Measurements from ENCODE around the gene AGMO. TPM values are rescaled to one million over a fixed set of nuclear protein-coding genes. Genes with fewer than 3 reads are reported as not detected.

Gene AGMO
- total and polyA plus RNA-seq, 2 donors (not counting 1 experiment from before 2014, with no cell fraction given) = not detected

- Histone ChIP-seq H3K36me3 (replicated peaks in 1 of 2; ENCODE audit: control extremely low read depth in 1 of 2, control insufficient read depth in 1 of 2, extremely low read depth in 1 of 2, insufficient read depth in 2 of 2, low read length in 1 of 2) (no peaks in the 10 kb centered on the region), H3K4me3 (ENCODE audit: control extremely low read depth in 1 of 5, extremely low read depth in 1 of 5, insufficient read depth in 1 of 5, low read depth in 2 of 5, low read length in 4 of 5) (no peak overlapping the region), H3K4me2 (replicated peaks; ENCODE audit: low read depth, low read length, poor library complexity, severe bottlenecking) (no peak overlapping the region), H4K20me1 (ENCODE audit: control insufficient read depth, insufficient read depth, low read length, poor library complexity, severe bottlenecking) (no peaks in the 10 kb centered on the region), H3K79me2 (ENCODE audit: control insufficient read depth, insufficient read depth, low read length) (no peaks in the 10 kb centered on the region), H3K4me1 (ENCODE audit: control insufficient read depth in 2 of 2, insufficient read depth in 2 of 2, low read length in 2 of 2) (no peaks in the 10 kb centered on the region), H2AFZ (ENCODE audit: insufficient read depth, low read depth, low read length, poor library complexity, severe bottlenecking) (no peak overlapping the region), H3K27ac (ENCODE audit: low read length in 2 of 2) (no peak overlapping the region), H3K9ac (ENCODE audit: low read length) (no peak overlapping the region), H3K9me3 (ENCODE audit: control extremely low read depth in 1 of 3, control insufficient read depth in 2 of 3, insufficient read depth in 1 of 3, low read length in 2 of 3) (peaks cover 0 to 4% (median 0%) of the 10 kb centered on the region in 3 donors), H3K27me3 (replicated peaks in 1 of 4; ENCODE audit: control extremely low read depth in 1 of 4, control insufficient read depth in 3 of 4, insufficient read depth in 4 of 4, low read length in 3 of 4) (no peaks in the 10 kb centered on the region)
- Mint-ChIP-seq H3K27ac (no peak overlapping the region), H3K4me3 (no peak overlapping the region), H3K4me1 (no peaks in the 10 kb centered on the region), H3K9me3 (ENCODE audit: insufficient read depth) (no peaks in the 10 kb centered on the region), H3K27me3 (no peaks in the 10 kb centered on the region)
- POLR2A ChIA-PET = no interaction called here
- no CpG with 5 or more reads among the region's 1 CpG for WGBS (ENCODE audit: insufficient coverage)
- ATAC-seq (ENCODE audit: low read depth) (no peak), DNase-seq (no peak)
- intact Hi-C loops (cut with micrococcal nuclease) = no loop called here
- CTCF ChIA-PET = no interaction called here
- no peak for TF ChIP-seq EZH2 (IDR thresholded peaks at IDR 0.05; ENCODE audit: borderline replicate concordance, insufficient read depth, low read depth, low read length, poor library complexity, severe bottlenecking)
These were observed 362.3 kb downstream of the AGMO start for GRCh38 chr7:15199482-15199881.

DNA sequence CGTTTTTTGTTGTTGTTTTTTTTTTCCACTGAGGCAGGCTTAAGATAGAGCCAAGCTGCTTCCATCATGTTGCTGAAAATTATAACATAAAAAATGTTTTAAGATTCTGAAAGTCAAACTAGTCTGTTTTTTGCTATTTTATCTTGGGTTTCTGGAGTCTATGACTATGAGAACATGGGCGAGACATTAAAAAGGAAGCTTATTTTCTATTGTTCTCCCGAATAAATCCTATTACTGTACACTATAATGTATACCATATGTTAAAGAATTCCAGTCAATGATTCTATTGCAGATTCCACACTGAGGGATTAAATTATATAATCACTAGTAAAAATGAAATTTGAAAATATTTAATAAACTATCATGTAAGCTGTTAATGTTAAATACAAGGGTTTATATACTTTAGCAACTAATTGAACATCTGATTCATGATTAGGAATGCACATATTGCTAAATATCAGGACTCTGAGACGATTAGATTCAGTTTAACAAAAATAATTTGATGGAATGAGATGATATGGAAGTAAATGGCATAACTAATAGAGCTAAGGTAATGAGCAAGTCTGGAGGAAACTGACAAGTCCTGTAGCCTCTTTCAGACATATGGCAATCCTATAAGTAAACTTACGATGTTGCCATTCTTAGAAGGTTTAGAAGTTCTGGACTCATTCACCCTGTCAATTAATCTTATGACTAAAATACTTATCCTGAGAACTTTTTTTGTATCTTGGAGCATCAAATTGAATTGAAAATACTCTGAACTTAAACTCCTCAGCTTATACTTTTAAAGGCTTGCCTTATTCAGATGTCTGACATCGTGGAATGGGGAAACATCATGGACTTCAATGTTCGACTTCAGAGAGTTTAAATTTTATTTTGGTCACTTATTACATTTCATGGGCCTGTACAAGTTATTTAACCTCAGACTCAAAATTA lies 364.5 kb downstream of the AGMO start:
- POLR2A ChIA-PET = no interaction called here
- WGBS (ENCODE audit: insufficient coverage) = no CpG with 5 or more reads among the region's 7 CpGs
- intact Hi-C loops (cut with micrococcal nuclease) = no loop called here

More for the DNA sequence above, 364.5 kb downstream of the AGMO start:
- Histone ChIP-seq H3K27me3 (replicated peaks in 1 of 4; ENCODE audit: control extremely low read depth in 1 of 4, control insufficient read depth in 3 of 4, insufficient read depth in 4 of 4, low read length in 3 of 4) (no peaks in the 10 kb centered on the region), H2AFZ (ENCODE audit: insufficient read depth, low read depth, low read length, poor library complexity, severe bottlenecking) (no peak overlapping the region), H3K4me2 (replicated peaks; ENCODE audit: low read depth, low read length, poor library complexity, severe bottlenecking) (no peak overlapping the region), H4K20me1 (ENCODE audit: control insufficient read depth, insufficient read depth, low read length, poor library complexity, severe bottlenecking) (no peaks in the 10 kb centered on the region), H3K4me1 (ENCODE audit: control insufficient read depth in 2 of 2, insufficient read depth in 2 of 2, low read length in 2 of 2) (no peaks in the 10 kb centered on the region), H3K36me3 (replicated peaks in 1 of 2; ENCODE audit: control extremely low read depth in 1 of 2, control insufficient read depth in 1 of 2, extremely low read depth in 1 of 2, insufficient read depth in 2 of 2, low read length in 1 of 2) (no peaks in the 10 kb centered on the region), H3K79me2 (ENCODE audit: control insufficient read depth, insufficient read depth, low read length) (no peaks in the 10 kb centered on the region), H3K27ac (ENCODE audit: low read length in 2 of 2) (no peak overlapping the region), H3K9me3 (ENCODE audit: control extremely low read depth in 1 of 3, control insufficient read depth in 2 of 3, insufficient read depth in 1 of 3, low read length in 2 of 3) (peaks cover 0 to 4% (median 0%) of the 10 kb centered on the region in 3 donors), H3K9ac (ENCODE audit: low read length) (no peak overlapping the region), H3K4me3 (ENCODE audit: control extremely low read depth in 1 of 5, extremely low read depth in 1 of 5, insufficient read depth in 1 of 5, low read depth in 2 of 5, low read length in 4 of 5) (no peak overlapping the region)
- ATAC-seq (ENCODE audit: low read depth) (no peak), DNase-seq (no peak)
- no peak overlapping the region for H3K4me3 Mint-ChIP-seq
- H3K4me1 Mint-ChIP-seq = no peaks in the 10 kb centered on the region
- TF ChIP-seq EZH2 (IDR thresholded peaks at IDR 0.05; ENCODE audit: borderline replicate concordance, insufficient read depth, low read depth, low read length, poor library complexity, severe bottlenecking) = no peak
- TF ChIP-seq, protein P1, sequence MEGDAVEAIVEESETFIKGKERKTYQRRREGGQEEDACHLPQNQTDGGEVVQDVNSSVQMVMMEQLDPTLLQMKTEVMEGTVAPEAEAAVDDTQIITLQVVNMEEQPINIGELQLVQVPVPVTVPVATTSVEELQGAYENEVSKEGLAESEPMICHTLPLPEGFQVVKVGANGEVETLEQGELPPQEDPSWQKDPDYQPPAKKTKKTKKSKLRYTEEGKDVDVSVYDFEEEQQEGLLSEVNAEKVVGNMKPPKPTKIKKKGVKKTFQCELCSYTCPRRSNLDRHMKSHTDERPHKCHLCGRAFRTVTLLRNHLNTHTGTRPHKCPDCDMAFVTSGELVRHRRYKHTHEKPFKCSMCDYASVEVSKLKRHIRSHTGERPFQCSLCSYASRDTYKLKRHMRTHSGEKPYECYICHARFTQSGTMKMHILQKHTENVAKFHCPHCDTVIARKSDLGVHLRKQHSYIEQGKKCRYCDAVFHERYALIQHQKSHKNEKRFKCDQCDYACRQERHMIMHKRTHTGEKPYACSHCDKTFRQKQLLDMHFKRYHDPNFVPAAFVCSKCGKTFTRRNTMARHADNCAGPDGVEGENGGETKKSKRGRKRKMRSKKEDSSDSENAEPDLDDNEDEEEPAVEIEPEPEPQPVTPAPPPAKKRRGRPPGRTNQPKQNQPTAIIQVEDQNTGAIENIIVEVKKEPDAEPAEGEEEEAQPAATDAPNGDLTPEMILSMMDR (IDR thresholded peaks at IDR 0.05) = no peak
- no peaks in the 10 kb centered on the region for H3K27me3 Mint-ChIP-seq
- H3K9me3 Mint-ChIP-seq (ENCODE audit: insufficient read depth) = no peaks in the 10 kb centered on the region
- H3K27ac Mint-ChIP-seq = no peak overlapping the region
- CTCF ChIA-PET = no interaction called here

Measured in B cell (primary cell).